K562 (cell line): ENCODE measurements around the gene CCDC97. TPM values are rescaled to one million over a fixed set of nuclear protein-coding genes. Genes with fewer than 3 reads are reported as not detected.

Source experiments
- ATF7 ChIP-seq: fragments of 450-650 bp; IDR thresholded peaks from 2 replicates; pipeline ENCODE4 v1.7.1; 2014; ENCODE audit warnings: mild to moderate bottlenecking, moderate library complexity
- BHLHE40 ChIP-seq: IDR thresholded peaks from 2 replicates; pipeline ENCODE4 v1.6.1; 2011; ENCODE audit warnings: low read length, improper control_type of control experiment
- ELF2 ChIP-seq: fragments of 250-450 bp; sonication (Bioruptor Pico); IDR thresholded peaks from 2 replicates; pipeline ENCODE4 v1.5.0; 2021; ENCODE audit warnings: mild to moderate bottlenecking
- FOXO4 ChIP-seq: fragments of 450-650 bp; formaldehyde crosslinking; IDR thresholded peaks from 2 replicates; pipeline ENCODE4 v1.4.0; 2020; ENCODE audit warnings: mild to moderate bottlenecking, moderate library complexity
- HMGN3 ChIP-seq: IDR thresholded peaks from 2 replicates; pipeline ENCODE4 v1.6.1; 2011; ENCODE audit warnings: borderline replicate concordance, low read depth, mild to moderate bottlenecking, mixed read lengths, low read length; ENCODE audit not compliant: insufficient read length; ENCODE audit errors: extremely low read depth
- HNRNPL ChIP-seq: fragments of 200-400 bp; formaldehyde crosslinking; IDR thresholded peaks from 2 replicates; pipeline ENCODE4 v1.6.1; 2017; ENCODE audit warnings: low read depth, mild to moderate bottlenecking, low read length
- MNT ChIP-seq, 2 experiments: fragments of 450-650 bp; conservative IDR thresholded peaks; 2 replicates each; pipeline ENCODE4 v1.6.1; 2017; ENCODE audit warnings: mild to moderate bottlenecking in 2 of 2, moderate library complexity in 2 of 2
- POLR3G ChIP-seq: IDR thresholded peaks from 2 replicates; pipeline ENCODE4 v1.6.1; 2011; ENCODE audit not compliant: insufficient read length, insufficient replicate concordance; ENCODE audit errors: extremely low read depth
- RBM25 ChIP-seq: fragments of 200-400 bp; formaldehyde crosslinking; IDR thresholded peaks from 2 replicates; pipeline ENCODE4 v1.6.1; 2018; ENCODE audit warnings: low read length, low read depth, moderate library complexity; ENCODE audit not compliant: severe bottlenecking
- TFAP4 ChIP-seq: sonication (generic); formaldehyde crosslinking; IDR thresholded peaks from 2 replicates; pipeline ENCODE4 v1.8.0; 2022; ENCODE audit warnings: missing genetic modification reagents, mild to moderate bottlenecking, moderate library complexity, borderline replicate concordance
- THAP12 ChIP-seq: fragments of 250-450 bp; sonication (Bioruptor Pico); IDR thresholded peaks from 2 replicates; pipeline ENCODE4 v1.9.0; 2021; ENCODE audit warnings: mild to moderate bottlenecking, inconsistent platforms
- ZKSCAN8 ChIP-seq: fragments of 200-800 bp; sonication (Bioruptor generic); IDR thresholded peaks from 2 replicates; pipeline ENCODE4 v1.6.1; 2016; ENCODE audit warnings: missing genetic modification characterization, missing compliant biosample characterization
- ZNF134 ChIP-seq: fragments of 250-450 bp; sonication (Bioruptor Pico); conservative IDR thresholded peaks from 2 replicates; pipeline ENCODE4 v1.4.0; 2020
- ZNF609 ChIP-seq: sonication (generic); formaldehyde crosslinking; IDR thresholded peaks from 2 replicates; pipeline ENCODE4 v1.8.1; 2023; ENCODE audit warnings: missing genetic modification reagents, mild to moderate bottlenecking, borderline replicate concordance
- ZNF785 ChIP-seq: fragments of 250-450 bp; sonication (Bioruptor Pico); IDR thresholded peaks from 2 replicates; pipeline ENCODE4 v1.4.0; 2020; ENCODE audit warnings: mild to moderate bottlenecking
- polyA plus RNA-seq, 8 experiments: library from polyadenylated mRNA; depleted of rRNA in 4 of 8; stranded (reverse) in 5 of 8; unstranded in 3 of 8; fragments of >200 nt; fragmentation: Nextera tagmentation in 2 of 8; fragmentation: Illumina TruSeq in 1 of 8; extraction: Ambion mirVana in 2 of 8; extraction: Trizol in 1 of 8; gene quantifications; 2 replicates each; pipeline versions ENCODE4 v1.2.1 to v1.2.3, GENCODE V29; 2011 to 2014; ENCODE audit warnings: inconsistent platforms in 1 of 8, missing spikeins in 1 of 8
- total RNA-seq, 7 experiments: library from RNA; depleted of rRNA in 6 of 7; stranded (reverse); fragments of >200 nt in 6 of 7; fragmentation: Illumina TruSeq in 2 of 7; extraction: Trizol in 2 of 7; gene quantifications; 2 replicates each; pipeline versions ENCODE4 v1.2.1 to v1.2.3, GENCODE V29; 2011 to 2021; ENCODE audit warnings: low replicate concordance in 1 of 7

The CCDC97 gene
- total and polyA plus RNA-seq, 9 of the 15 experiments (the other 6 are each of a cell fraction or from before 2014, with no cell fraction given): 0.60 to 16.5 (median 7.0) TPM

- TF ChIP-seq ZNF609 (CRISPR knock-in tag): no peak
- TF ChIP-seq FOXO4 (CRISPR knock-in tag): peak; percentile 39; the same call in 1 of the 2 replicates
- no peak for TF ChIP-seq HNRNPL
- TF ChIP-seq ZKSCAN8: no peak
- TF ChIP-seq ZNF785 (CRISPR knock-in tag): no peak
- peak in 1 of 2 experiments; percentile 67; a peak in 1 of 4 replicates for TF ChIP-seq MNT (conservative IDR thresholded peaks at IDR 0.05)
- TF ChIP-seq POLR3G: no peak
- no peak for TF ChIP-seq HMGN3
- TF ChIP-seq BHLHE40: no peak
- peak; percentile 48 for TF ChIP-seq RBM25
- peak; percentile 72; the same call in 1 of the 2 replicates for TF ChIP-seq THAP12
- no peak for TF ChIP-seq ELF2 (CRISPR knock-in tag)
- no peak for TF ChIP-seq ZNF134
- peak; percentile 71; the same call in 1 of the 2 replicates for TF ChIP-seq TFAP4 (CRISPR knock-in tag)
- peak; percentile 80 for TF ChIP-seq ATF7
These were observed 54.0 kb downstream of the CCDC97 start, which contains the start of gene B9D2 (continued) for GRCh38 chr19:41363753-41364523.
